GM18951 (cell line): Measurements from ENCODE around the gene SPDEF.

ENCODE experiments used
- POLR2A ChIP-seq: IDR thresholded peaks from 4 replicates; pipeline ENCODE4 v1.6.1; 2011; ENCODE audit warnings: mild to moderate bottlenecking; ENCODE audit not compliant: insufficient read length, insufficient read depth; ENCODE audit errors: extremely low read depth
- in situ Hi-C: fragments of 300-500 bp; cut with MboI; formaldehyde crosslinking; loops from one replicate; pipeline ENCODE4 v1.12.0; 2022; ENCODE audit warnings: low sequenced_read_pairs, mixed read lengths, inconsistent platforms; ENCODE audit not compliant: unreplicated experiment

The SPDEF gene

DNA sequence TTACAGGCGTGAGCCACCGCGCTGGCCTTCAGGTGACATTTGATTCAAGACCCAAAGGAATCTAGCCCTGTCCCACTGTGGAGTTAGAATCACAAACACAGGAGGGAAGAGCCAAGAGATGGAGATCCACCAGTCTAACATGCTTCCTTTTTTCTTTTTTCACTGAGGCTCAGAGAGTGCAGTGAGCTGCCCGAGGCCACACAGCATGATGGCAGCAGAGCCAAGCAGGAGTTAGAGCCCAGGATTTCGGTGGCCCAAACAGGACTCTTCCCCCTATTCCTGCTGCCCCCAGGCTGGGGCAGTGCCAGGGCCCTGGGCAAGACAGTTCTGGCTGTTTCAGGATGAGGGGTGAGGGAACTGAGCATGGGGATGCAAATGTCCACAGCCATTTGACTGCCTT, 8.1 kb upstream of the SPDEF start:
- in situ Hi-C loops: no loop called here
- TF ChIP-seq POLR2A: no peak

DNA sequence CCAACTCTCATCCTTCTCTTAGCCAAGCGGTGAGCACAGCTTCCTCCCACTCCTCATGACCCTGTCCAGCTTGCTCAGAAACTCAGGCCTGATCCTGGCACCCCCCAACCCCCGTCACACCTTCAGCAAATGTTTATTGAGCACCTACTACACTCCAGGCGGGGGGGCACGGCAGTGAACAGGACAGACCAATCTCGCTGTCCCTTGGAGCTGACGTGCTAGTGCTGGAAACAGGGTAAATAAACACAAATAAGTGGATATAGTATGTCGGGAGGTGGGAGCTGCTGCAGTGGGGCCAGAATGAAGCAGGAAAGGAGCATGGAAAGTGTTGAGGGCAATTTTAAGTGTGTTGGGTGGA, 7.4 kb upstream of the SPDEF start:
- no peak for TF ChIP-seq POLR2A
- in situ Hi-C loops: no loop called here

GRCh38 chr6:34562861-34563512, 6.9 kb upstream of the SPDEF start:
- in situ Hi-C loops: no loop called here
- TF ChIP-seq POLR2A: no peak

- in situ Hi-C loops: no loop called here
- TF ChIP-seq POLR2A: no peak
Measured at GRCh38 chr6:34562350-34562749, 6.2 kb upstream of the SPDEF start.

- in situ Hi-C loops: no loop called here
- TF ChIP-seq POLR2A: no peak
Measured at GRCh38 chr6:34561227-34561530, 5.0 kb upstream of the SPDEF start.

- no peak for TF ChIP-seq POLR2A
- in situ Hi-C loops: no loop called here
Measured at GRCh38 chr6:34560366-34561226, 4.5 kb upstream of the SPDEF start.

DNA sequence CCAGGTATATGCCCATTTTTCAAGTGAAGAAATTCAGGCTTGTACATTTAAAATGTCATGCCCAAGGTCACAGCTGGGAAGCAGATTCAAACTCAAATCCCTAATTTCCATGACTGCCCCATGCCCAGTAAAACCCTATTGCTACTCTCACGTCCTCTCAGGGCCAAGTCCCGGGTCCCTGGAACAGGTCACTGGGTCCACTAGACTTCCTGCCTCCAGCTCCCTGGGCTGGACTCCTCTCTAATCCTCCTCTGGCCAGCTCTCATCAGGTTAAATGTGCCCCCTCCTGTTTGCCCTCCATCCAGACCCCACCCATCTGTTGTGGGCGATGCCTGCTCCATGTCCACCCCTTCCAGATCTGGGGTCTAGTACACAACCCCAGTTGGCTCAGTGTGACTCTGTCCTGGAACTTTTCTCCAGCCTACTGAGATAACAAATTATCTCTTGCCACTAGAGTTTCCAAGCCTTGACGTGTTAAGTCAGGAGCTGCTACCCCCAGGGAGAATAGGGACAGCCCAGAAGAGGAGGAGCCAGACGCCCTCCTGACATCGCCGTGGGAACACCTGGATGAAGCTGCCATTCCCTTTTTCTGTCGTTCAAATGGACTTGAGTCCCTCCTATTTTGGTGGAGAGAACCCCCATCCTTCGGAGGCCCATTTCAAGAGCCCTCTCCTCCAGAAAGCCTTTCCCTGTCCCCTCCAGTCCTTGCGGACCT, 3.7 kb upstream of the SPDEF start:
- no peak for TF ChIP-seq POLR2A
- in situ Hi-C loops: no loop called here

DNA sequence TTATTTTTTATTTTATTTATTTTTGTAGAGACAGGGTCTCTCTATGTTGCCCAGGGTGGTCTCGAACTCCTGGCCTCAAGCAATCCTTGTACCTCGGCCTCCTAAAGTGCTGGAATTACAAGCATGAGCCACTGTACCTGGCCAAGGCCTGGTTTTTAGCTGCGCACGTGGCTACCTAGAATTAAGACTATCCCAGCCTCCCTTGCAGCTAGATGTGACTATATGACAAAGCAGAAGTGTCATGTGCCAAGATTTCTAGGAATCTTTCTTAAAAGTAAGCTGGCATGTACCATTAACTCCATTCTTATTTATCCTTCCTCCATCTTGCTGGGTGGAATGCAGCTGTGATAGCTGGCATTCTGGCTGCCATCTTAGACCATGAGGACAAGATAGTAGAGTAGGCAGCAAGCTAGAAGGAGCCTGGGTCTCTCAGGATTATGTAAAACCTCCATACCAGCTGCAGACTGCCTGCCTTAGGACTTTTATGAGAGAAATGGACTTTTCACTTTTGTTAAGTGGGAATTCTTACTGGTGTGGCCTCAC, 2.1 kb upstream of the SPDEF start:
- TF ChIP-seq POLR2A: no peak

DNA sequence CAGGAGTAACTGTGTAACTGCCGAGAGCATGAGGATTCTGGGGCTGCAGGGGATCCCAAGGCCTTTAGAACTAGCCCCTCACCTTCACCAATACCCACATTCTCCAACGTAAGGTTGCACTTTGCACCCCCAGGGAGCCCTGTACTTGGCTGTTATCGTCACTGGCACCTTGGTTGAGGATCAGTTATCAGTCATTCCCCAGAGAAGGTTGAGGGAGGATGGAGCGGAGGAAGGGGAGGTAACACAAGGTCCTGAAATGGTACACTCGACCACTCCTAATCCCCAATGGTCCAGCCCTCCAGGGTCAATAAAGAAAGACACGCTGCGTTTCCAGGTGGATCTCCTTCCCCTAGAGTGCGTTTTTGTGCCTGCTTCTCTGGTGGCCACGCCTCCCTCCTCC, 1.1 kb upstream of the SPDEF start:
- in situ Hi-C loops: no loop called here
- no peak for TF ChIP-seq POLR2A

More for the DNA sequence above, 2.1 kb upstream of the SPDEF start:
- in situ Hi-C loops: no loop called here

- in situ Hi-C loops: no loop called here
- no peak for TF ChIP-seq POLR2A
Measured at GRCh38 chr6:34556493-34556892, 364 bp upstream of the SPDEF start.

DNA sequence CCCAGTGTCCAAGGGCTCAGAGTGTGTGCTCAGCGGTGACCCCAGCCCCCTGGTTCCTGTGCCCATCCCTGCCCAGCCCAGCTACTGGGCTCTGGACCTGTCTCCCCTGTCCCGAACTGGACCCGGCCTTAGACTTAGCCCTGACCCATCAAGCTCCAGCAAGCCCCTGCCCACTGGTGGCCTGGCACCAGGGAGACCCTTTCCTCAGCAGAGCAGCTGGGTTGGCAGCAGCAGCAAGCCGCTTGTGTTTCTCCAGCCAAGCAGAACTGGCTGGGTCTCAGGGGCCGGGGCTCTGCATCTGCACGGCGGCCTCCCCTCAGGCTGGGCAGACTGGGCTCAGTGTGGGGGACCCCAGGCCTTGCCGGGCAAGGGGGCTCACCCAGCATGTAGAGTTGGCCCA, 801 bp downstream of the SPDEF start:
- TF ChIP-seq POLR2A: no peak
- in situ Hi-C loops: no loop called here

DNA sequence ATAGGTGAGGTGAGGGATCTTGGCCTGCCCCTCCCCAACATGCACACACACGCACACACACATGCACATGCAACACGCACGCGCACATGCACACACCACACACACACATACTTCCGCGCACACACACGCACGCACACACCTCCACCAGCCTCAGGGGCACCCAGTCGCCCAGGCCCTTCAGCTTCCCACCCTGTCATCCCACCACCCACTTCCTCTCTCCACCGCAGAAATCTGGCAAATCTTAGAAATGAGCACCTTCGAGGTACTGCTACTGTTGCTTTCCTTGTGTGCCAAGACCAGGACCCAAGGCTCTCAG, 1.2 kb downstream of the SPDEF start:
- in situ Hi-C loops: no loop called here
- no peak for TF ChIP-seq POLR2A

DNA sequence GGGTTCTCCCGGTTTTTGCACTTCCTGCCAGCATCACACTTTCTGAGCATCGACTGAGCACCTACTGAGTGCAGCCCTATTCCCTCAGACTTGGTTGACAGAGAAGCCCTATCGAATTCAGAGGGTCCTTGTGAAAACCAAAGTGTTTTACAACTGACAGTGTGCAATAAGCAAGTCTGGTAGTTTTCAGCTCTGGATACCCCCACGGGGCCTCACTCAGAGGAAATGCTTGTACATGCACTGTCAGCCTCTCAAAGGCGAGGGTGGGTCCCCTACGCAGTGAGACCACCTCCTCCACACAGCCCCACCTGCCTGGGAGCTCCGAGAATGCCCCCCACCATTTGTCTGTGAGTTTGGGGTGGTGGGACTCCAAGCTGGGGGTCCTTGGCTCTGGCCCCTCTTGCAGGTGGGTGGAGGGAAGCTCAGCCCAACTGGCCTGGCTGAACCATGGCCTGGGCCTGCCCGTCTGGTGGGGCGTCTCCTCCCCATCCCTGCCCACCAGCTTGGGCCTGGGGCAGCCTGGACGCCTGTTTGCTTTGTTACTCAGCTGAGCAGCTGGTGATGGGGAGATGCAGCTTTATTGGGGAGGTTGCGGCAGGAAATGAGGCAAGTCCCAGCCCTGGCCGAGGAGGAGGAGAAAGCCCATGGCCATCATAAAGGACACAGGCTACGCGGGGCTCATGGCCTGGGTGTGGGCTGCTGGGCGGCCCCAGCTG, 1.7 kb downstream of the SPDEF start:
- in situ Hi-C loops: no loop called here
- no peak for TF ChIP-seq POLR2A
